Esophagus muscularis mucosa (tissue), 3 donors: ENCODE results near the gene DNAJB1.

Experiments used
- CTCF ChIP-seq, 3 experiments: fragments of 200-600 bp in 2 of 3; fragments of 450-650 bp in 1 of 3; sonication (generic) in 2 of 3; IDR thresholded peaks; one replicate each; pipeline ENCODE4 v1.5.1; 2017 to 2019; ENCODE audit warnings: antibody characterized with exemption in 3 of 3, mild to moderate bottlenecking in 2 of 3, moderate library complexity in 1 of 3
- POLR2AphosphoS5 ChIP-seq, 2 donors: sonication (generic); formaldehyde crosslinking; IDR thresholded peaks; one replicate each; pipeline ENCODE4 v1.6.1; 2017; ENCODE audit warnings: antibody characterized with exemption in 2 of 2

- no peak for TF ChIP-seq CTCF (IDR thresholded peaks at IDR 0.05)
- no peak for TF ChIP-seq POLR2AphosphoS5 (IDR thresholded peaks at IDR 0.05)
These were observed 8.2 kb upstream of the DNAJB1 start for GRCh38 chr19:14526423-14526822.
